HEK293 (cell line): ENCODE measurements around the gene CNTLN.

ENCODE experiments used
- CTCF ChIA-PET: fragments of 350-600 bp; formaldehyde crosslinking; extraction: SDS; loops from one replicate; lab custom pipeline; 2021; ENCODE audit warnings: antibody characterized with exemption; lab: Yijun Ruan, JAX
- POLR2A ChIA-PET: fragments of 300-600 bp; formaldehyde crosslinking; extraction: SDS; loops from one replicate; lab custom pipeline; 2020; ENCODE audit warnings: antibody characterized with exemption, inconsistent platforms; lab: Yijun Ruan, JAX
- H3K27ac ChIP-seq: fragments of 200-500 bp; sonication (Bioruptor generic); 2 replicates; pipeline ENCODE4 v1.5.1; 2014; ENCODE audit warnings: low read depth, low read length, control low read depth, inconsistent platforms; ENCODE audit errors: extremely low read depth
- H3K36me3 ChIP-seq, 2 experiments: fragments of 200-500 bp in 1 of 2; sonication (Bioruptor generic) in 1 of 2; 1 replicate in 1 of 2; 2 replicates in 1 of 2; pipeline ENCODE4 v1.5.1; 2014 to 2017; ENCODE audit warnings: inconsistent platforms in 2 of 2, low read length in 2 of 2; ENCODE audit not compliant: control insufficient read depth in 2 of 2, insufficient read depth in 1 of 2
- H3K4me1 ChIP-seq: fragments of 200-500 bp; sonication (Bioruptor generic); 2 replicates; pipeline ENCODE4 v1.5.1; 2014; ENCODE audit warnings: mild to moderate bottlenecking, low read length, inconsistent platforms; ENCODE audit not compliant: control insufficient read depth, insufficient read depth
- H3K4me3 ChIP-seq: 2 replicates; pipeline ENCODE4 v1.5.1; 2011; ENCODE audit warnings: low read depth, mild to moderate bottlenecking, control low read depth, low read length, moderate library complexity
- H3K9me3 ChIP-seq: fragments of 200-500 bp; sonication (Bioruptor generic); 2 replicates; pipeline ENCODE4 v1.5.1; 2014; ENCODE audit warnings: low read depth, low read length, inconsistent platforms; ENCODE audit not compliant: control insufficient read depth, insufficient read depth
- ATF2 ChIP-seq: fragments of 450-650 bp; formaldehyde crosslinking; IDR thresholded peaks from 2 replicates; pipeline ENCODE4 v1.5.1; 2016; ENCODE audit warnings: missing biosample characterization, missing genetic modification characterization, low read depth
- BCL11A ChIP-seq: fragments of 450-650 bp; formaldehyde crosslinking; IDR thresholded peaks from 2 replicates; pipeline ENCODE4 v1.5.1; 2016; ENCODE audit warnings: low read depth, missing biosample characterization, missing genetic modification characterization
- GFI1B ChIP-seq: fragments of 450-650 bp; formaldehyde crosslinking; IDR thresholded peaks from 2 replicates; pipeline ENCODE4 v1.5.1; 2016; ENCODE audit warnings: missing biosample characterization, missing genetic modification characterization
- HOXD13 ChIP-seq: sonication (generic); formaldehyde crosslinking; IDR thresholded peaks from 2 replicates; pipeline ENCODE4 v1.8.0; 2022; ENCODE audit warnings: missing genetic modification reagents, borderline replicate concordance
- IKZF3 ChIP-seq: fragments of 450-650 bp; IDR thresholded peaks from 2 replicates; pipeline ENCODE4 v1.5.0; 2018; ENCODE audit warnings: missing biosample characterization, mild to moderate bottlenecking, missing genetic modification characterization, moderate library complexity
- KLF17 ChIP-seq: fragments of 450-650 bp; formaldehyde crosslinking; IDR thresholded peaks from 2 replicates; pipeline ENCODE4 v1.5.1; 2016; ENCODE audit warnings: missing biosample characterization, missing genetic modification characterization
- PATZ1 ChIP-seq: fragments of 450-650 bp; formaldehyde crosslinking; IDR thresholded peaks from 2 replicates; pipeline ENCODE4 v1.5.1; 2016; ENCODE audit warnings: missing biosample characterization, missing genetic modification characterization
- SETDB1 ChIP-seq: IDR thresholded peaks from one replicate; pipeline ENCODE4 v1.6.1; 2017; ENCODE audit warnings: mild to moderate bottlenecking, low read length, moderate library complexity, mixed read lengths; ENCODE audit not compliant: insufficient read length
- ZFP41 ChIP-seq: fragments of 450-650 bp; formaldehyde crosslinking; IDR thresholded peaks from 2 replicates; pipeline ENCODE4 v1.5.1; 2016; ENCODE audit warnings: missing biosample characterization, missing genetic modification characterization, borderline replicate concordance
- ZNF114 ChIP-seq: fragments of 450-650 bp; formaldehyde crosslinking; IDR thresholded peaks from 2 replicates; pipeline ENCODE4 v1.5.0; 2017; ENCODE audit warnings: missing biosample characterization, missing genetic modification characterization
- ZNF132 ChIP-seq: fragments of 450-650 bp; formaldehyde crosslinking; IDR thresholded peaks from 2 replicates; pipeline ENCODE4 v1.5.1; 2017; ENCODE audit warnings: missing biosample characterization, missing genetic modification characterization, borderline replicate concordance
- ZNF175 ChIP-seq: fragments of 450-650 bp; formaldehyde crosslinking; IDR thresholded peaks from 2 replicates; pipeline ENCODE4 v1.5.1; 2016; ENCODE audit warnings: missing biosample characterization, missing genetic modification characterization
- ZNF23 ChIP-seq: fragments of 450-650 bp; formaldehyde crosslinking; IDR thresholded peaks from 2 replicates; pipeline ENCODE4 v1.5.1; 2016; ENCODE audit warnings: missing biosample characterization, missing genetic modification characterization, borderline replicate concordance
- ZNF280C ChIP-seq: fragments of 450-650 bp; formaldehyde crosslinking; IDR thresholded peaks from 2 replicates; pipeline ENCODE4 v1.5.1; 2016; ENCODE audit warnings: missing biosample characterization, missing genetic modification characterization
- ZNF324 ChIP-seq: fragments of 450-650 bp; formaldehyde crosslinking; IDR thresholded peaks from 2 replicates; pipeline ENCODE4 v1.5.1; 2016; ENCODE audit warnings: missing biosample characterization, missing genetic modification characterization
- ZNF341 ChIP-seq: fragments of 450-650 bp; formaldehyde crosslinking; IDR thresholded peaks from 2 replicates; pipeline ENCODE4; 2016; ENCODE audit warnings: low read depth, missing biosample characterization, missing genetic modification characterization
- ZNF37A ChIP-seq: fragments of 450-650 bp; IDR thresholded peaks from 2 replicates; pipeline ENCODE4 v1.5.1; 2018; ENCODE audit warnings: missing biosample characterization, missing genetic modification characterization
- ZNF404 ChIP-seq: fragments of 450-650 bp; formaldehyde crosslinking; IDR thresholded peaks from 2 replicates; pipeline ENCODE4 v1.5.1; 2017; ENCODE audit warnings: missing biosample characterization, missing genetic modification characterization
- ZNF449 ChIP-seq: fragments of 450-650 bp; formaldehyde crosslinking; IDR thresholded peaks from 2 replicates; pipeline ENCODE4 v1.5.1; 2017; ENCODE audit warnings: missing biosample characterization, mild to moderate bottlenecking, missing genetic modification characterization, moderate library complexity
- ZNF488 ChIP-seq: fragments of 450-650 bp; formaldehyde crosslinking; IDR thresholded peaks from 2 replicates; pipeline ENCODE4 v1.5.1; 2016; ENCODE audit warnings: missing biosample characterization, missing genetic modification characterization
- ZNF561 ChIP-seq: fragments of 450-650 bp; IDR thresholded peaks from 2 replicates; pipeline ENCODE4 v1.5.1; 2018; ENCODE audit warnings: missing biosample characterization, missing genetic modification characterization, borderline replicate concordance
- ZNF639 ChIP-seq: fragments of 450-650 bp; formaldehyde crosslinking; IDR thresholded peaks from 2 replicates; pipeline ENCODE4 v1.5.1; 2016; ENCODE audit warnings: missing biosample characterization, missing genetic modification characterization
- ZNF747 ChIP-seq: fragments of 450-650 bp; formaldehyde crosslinking; IDR thresholded peaks from 2 replicates; pipeline ENCODE4 v1.5.1; 2016; ENCODE audit warnings: missing biosample characterization, missing genetic modification characterization

CNTLN gene

GRCh38 chr9:17361378-17361777, 226.5 kb downstream of the CNTLN start:
- H3K9me3 ChIP-seq: no peaks in the 10 kb centered on the region
- TF ChIP-seq KLF17 (tag by site-specific recombination) (no peak), ZNF132 (no peak), ZFP41 (tag by site-specific recombination) (no peak), ZNF114 (tag by site-specific recombination) (no peak), ZNF23 (no peak), PATZ1 (tag by site-specific recombination) (no peak), IKZF3 (no peak), SETDB1 (no peak), ZNF561 (no peak), ZNF324 (tag by site-specific recombination) (no peak), ZNF280C (tag by site-specific recombination) (no peak), ZNF639 (tag by site-specific recombination) (no peak), ZNF488 (tag by site-specific recombination) (no peak), HOXD13 (no peak), ZNF747 (tag by site-specific recombination) (no peak), BCL11A (tag by site-specific recombination) (no peak), ZNF341 (tag by site-specific recombination) (no peak), ZNF37A (tag by site-specific recombination) (no peak), GFI1B (no peak)
- POLR2A ChIA-PET: no interaction called here
- CTCF ChIA-PET: interaction anchor here (0.5 kb wide), 1 partner anchor 111 kb away, joined by 4 read pairs; no protein-coding TSS in a partner anchor
- no peak overlapping the region for H3K27ac ChIP-seq
- no peaks in the 10 kb centered on the region for H3K36me3 ChIP-seq
- no peaks in the 10 kb centered on the region for H3K4me1 ChIP-seq
- H3K4me3 ChIP-seq: no peak overlapping the region

GRCh38 chr9:17367035-17367434, 232.2 kb downstream of the CNTLN start:
- H3K9me3 ChIP-seq: no peaks in the 10 kb centered on the region
- ChIA-PET CTCF (no interaction called here), POLR2A (no interaction called here)
- H3K27ac ChIP-seq: no peak overlapping the region
- peaks cover 0 to 20% of the 10 kb centered on the region in 2 experiments; a peak in 2 of 3 replicates for H3K36me3 ChIP-seq
- no peaks in the 10 kb centered on the region for H3K4me1 ChIP-seq
- TF ChIP-seq ZNF175: no peak
- TF ChIP-seq ZNF404 (tag by site-specific recombination): no peak
- no peak for TF ChIP-seq ATF2 (tag by site-specific recombination)
- TF ChIP-seq ZNF449 (tag by site-specific recombination): no peak
- no peak for TF ChIP-seq ZNF132
- no peak for TF ChIP-seq HOXD13
- no peak overlapping the region for H3K4me3 ChIP-seq
